Left lung (tissue), 10 donors: ENCODE data around the gene ZNF512B. TPM values are rescaled to one million over a fixed set of nuclear protein-coding genes. Genes with fewer than 3 reads are reported as not detected.
"Not testable (repeated sequence)": the region's sequence is repeated elsewhere in the genome, so short reads cannot be mapped to it uniquely, and the experiment has no call there.

Experiments
- ATAC-seq: fragments of 200-7000 bp; cut with Tn5 transposase; one replicate; pipeline ENCODE4 v1.9.1; 2020; ENCODE audit warnings: moderate library complexity
- DNase-seq, 4 donors: peaks; one replicate each; pipeline ENCODE4 v3.0.0-alpha.2; 2013 to 2020
- H3K27ac ChIP-seq, 2 donors: fragments of 200-600 bp; sonication (generic) in 1 of 2; one replicate each; pipeline versions ENCODE4 v1.5.0 to v1.8.0; 2020 to 2021
- H3K27me3 ChIP-seq, 2 donors: fragments of 200-600 bp; sonication (generic) in 1 of 2; one replicate each; pipeline versions ENCODE4 v1.5.0 to v1.8.0; 2020 to 2021
- H3K36me3 ChIP-seq, 2 donors: fragments of 200-600 bp; sonication (generic) in 1 of 2; one replicate each; pipeline versions ENCODE4 v1.5.0 to v1.8.0; 2020 to 2021
- H3K4me1 ChIP-seq, 2 donors: fragments of 200-600 bp; one replicate each; pipeline ENCODE4 v1.8.0; 2021
- H3K4me3 ChIP-seq, 2 donors: fragments of 200-600 bp; sonication (generic) in 1 of 2; one replicate each; pipeline versions ENCODE4 v1.5.0 to v1.8.0; 2020 to 2021; ENCODE audit warnings: mild to moderate bottlenecking in 1 of 2
- H3K9me3 ChIP-seq, 2 donors: fragments of 200-600 bp; sonication (generic) in 1 of 2; one replicate each; pipeline versions ENCODE4 v1.5.0 to v1.8.0; 2020 to 2021
- CTCF ChIP-seq, 2 donors: fragments of 200-600 bp; sonication (generic) in 1 of 2; IDR thresholded peaks; one replicate each; pipeline versions ENCODE4 v1.5.0 to v1.8.0; 2021; ENCODE audit warnings: antibody characterized with exemption in 2 of 2
- intact Hi-C, 2 donors: fragments of 100-400 bp; cut with DNase I; formaldehyde crosslinking; loops; one replicate each; pipeline versions ENCODE4 v1.11.2 to v1.14.2; 2022
- polyA plus RNA-seq, 6 donors: library from polyadenylated mRNA; unstranded; fragments of 120-200 nt; gene quantifications; one replicate each; pipeline ENCODE4 v1.2.1, GENCODE V29; 2013; ENCODE audit not compliant: insufficient read length in 6 of 6
- total RNA-seq, 2 donors: library from RNA; stranded (reverse); fragmentation: NEBNext Ultra II Directional; extraction: Animal tissue kit (Norgen Biotek cat#: 25700); gene quantifications; one replicate each; pipeline ENCODE4 v1.2.1, GENCODE V29; 2021
- donor health status: DM: no; HTN: yes; CAD: no.
- donor health status: DM: no; HTN: no; CAD: no.

Gene ZNF512B
- total and polyA plus RNA-seq, 8 donors, result 16.4 to 38.3 (median 26.6) TPM

GRCh38 chr20:63961664-63962425 lies 7.9 kb downstream of the ZNF512B start:
- no peak for TF ChIP-seq CTCF (IDR thresholded peaks at IDR 0.05)
- intact Hi-C loops, result no loop called here
- H3K4me1 ChIP-seq, result peaks cover 10 to 14% of the 10 kb centered on the region in 2 donors
- peaks cover 0 to 61% of the 10 kb centered on the region in 2 donors for H3K36me3 ChIP-seq
- no peak overlapping the region for H3K4me3 ChIP-seq
- H3K27me3 ChIP-seq, result no peaks in the 10 kb centered on the region
- no peaks in the 10 kb centered on the region for H3K9me3 ChIP-seq
- ATAC-seq (no peak), DNase-seq (peak in 1 of 4 donors; percentile 57)
- H3K27ac ChIP-seq, result no peak overlapping the region

GRCh38 chr20:63960654-63961621 lies 8.8 kb downstream of the ZNF512B start:
- Histone ChIP-seq H3K4me1 (peaks cover 12 to 17% of the 10 kb centered on the region in 2 donors), H3K36me3 (peaks cover 0 to 53% of the 10 kb centered on the region in 2 donors)
- intact Hi-C loops, H3K27ac ChIP-seq, H3K27me3 ChIP-seq, H3K4me3 ChIP-seq, H3K9me3 ChIP-seq, ATAC-seq: not testable (repeated sequence)
- DNase-seq, result peak in 1 of 4 donors; percentile 51

- Histone ChIP-seq H3K27ac (no peak overlapping the region), H3K36me3 (peaks cover 0 to 53% of the 10 kb centered on the region in 2 donors), H3K4me1 (peaks cover 15 to 29% of the 10 kb centered on the region in 2 donors), H3K4me3 (no peak overlapping the region), H3K9me3 (no peaks in the 10 kb centered on the region), H3K27me3 (no peaks in the 10 kb centered on the region)
- peak in 1 of 4 donors; percentile 74 for DNase-seq
- ATAC-seq, result no peak
- intact Hi-C loops, result no loop called here
- no peak for TF ChIP-seq CTCF (IDR thresholded peaks at IDR 0.05)
These were observed 10.0 kb downstream of the ZNF512B start for GRCh38 chr20:63959699-63960075.

GRCh38 chr20:63958964-63959698 lies 10.6 kb downstream of the ZNF512B start:
- DNase-seq, result peak in 1 of 4 donors; percentile 61
- H3K36me3 ChIP-seq, result peaks cover 0 to 49% of the 10 kb centered on the region in 2 donors
- no peak overlapping the region for H3K27ac ChIP-seq
- no peak for ATAC-seq
- intact Hi-C loops, result no loop called here
- H3K4me3 ChIP-seq, result no peak overlapping the region
- no peaks in the 10 kb centered on the region for H3K9me3 ChIP-seq
- peaks cover 20 to 34% of the 10 kb centered on the region in 2 donors for H3K4me1 ChIP-seq
- TF ChIP-seq CTCF (IDR thresholded peaks at IDR 0.05), result no peak
- no peaks in the 10 kb centered on the region for H3K27me3 ChIP-seq

- Histone ChIP-seq H3K36me3 (peaks cover 0 to 42% of the 10 kb centered on the region in 2 donors), H3K9me3 (no peaks in the 10 kb centered on the region), H3K4me1 (peaks cover 20 to 41% of the 10 kb centered on the region in 2 donors), H3K27me3 (no peaks in the 10 kb centered on the region), H3K4me3 (no peak overlapping the region), H3K27ac (no peak overlapping the region)
- DNase-seq (peak in 1 of 4 donors; percentile 22), ATAC-seq (no peak)
- TF ChIP-seq CTCF (IDR thresholded peaks at IDR 0.05), result no peak
- intact Hi-C loops, result no loop called here
These were observed 11.3 kb downstream of the ZNF512B start for GRCh38 chr20:63958471-63958870.
